Neural crest cell (in vitro differentiated cells): ENCODE data around the gene TIMM17A. TPM values are rescaled to one million over a fixed set of nuclear protein-coding genes. Genes with fewer than 3 reads are reported as not detected.
A peak's percentile ranks its signal among the peaks of the same experiment; 100 is the strongest.

Source experiments
- DNase-seq: peaks from one replicate; pipeline ENCODE4 v3.0.0; 2021; ENCODE audit warnings: low read depth, mixed read lengths, low spot score
- H3K27ac Mint-ChIP-seq: one replicate; pipeline ENCODE4 v1.8.0; 2021; ENCODE audit warnings: mild to moderate bottlenecking, mixed read lengths; ENCODE audit not compliant: unreplicated experiment
- H3K27me3 Mint-ChIP-seq: 2 replicates; pipeline ENCODE4 v1.8.0; 2021; ENCODE audit warnings: low read depth, mild to moderate bottlenecking, mixed read lengths
- H3K36me3 Mint-ChIP-seq: 2 replicates; pipeline ENCODE4 v1.8.0; 2021; ENCODE audit warnings: low read depth, mild to moderate bottlenecking, mixed read lengths
- H3K4me1 Mint-ChIP-seq: 2 replicates; pipeline ENCODE4 v1.8.0; 2021; ENCODE audit warnings: mixed read lengths
- H3K4me3 Mint-ChIP-seq: one replicate; pipeline ENCODE4 v1.8.0; 2021; ENCODE audit warnings: mild to moderate bottlenecking, mixed read lengths
- H3K9me3 Mint-ChIP-seq: 2 replicates; pipeline ENCODE4 v1.8.0; 2021; ENCODE audit warnings: mixed read lengths
- CTCF ChIP-seq: fragments of 200-600 bp; sonication (generic); conservative IDR thresholded peaks from 2 replicates; pipeline ENCODE4 v1.5.0; 2021; ENCODE audit warnings: antibody characterized with exemption, mild to moderate bottlenecking
- total RNA-seq: library from RNA; stranded (reverse); gene quantifications from 2 replicates; pipeline ENCODE4 v1.2.1, GENCODE V29; 2021

TIMM17A gene
- total RNA-seq, 1 donor from 2014 or later, result 59.6 TPM

- Mint-ChIP-seq H3K4me1 (peaks cover 32% of the 10 kb centered on the region), H3K27ac (no peak overlapping the region), H3K27me3 (peaks cover 42% of the 10 kb centered on the region), H3K36me3 (no peaks in the 10 kb centered on the region), H3K4me3 (peak overlapping the region; percentile 84), H3K9me3 (no peaks in the 10 kb centered on the region)
- no peak for DNase-seq
- no peak for TF ChIP-seq CTCF
Measured at GRCh38 chr1:201945863-201946223, 9.5 kb upstream of the TIMM17A start.

GRCh38 chr1:201946224-201946908 is 8.9 kb upstream of the TIMM17A start, which contains the start of gene LMOD1:
LMOD1 (minus strand) TSS chr1:201946548; CDS start chr1:201946340, 208 bp downstream.
- TF ChIP-seq CTCF, result no peak
- Mint-ChIP-seq H3K4me3 (peak within 1 kb of the TSS; percentile 84), H3K36me3 (no peaks in the 10 kb centered on the region), H3K27ac (no peak within 1 kb of the TSS), H3K27me3 (peaks cover 42% of the 10 kb centered on the region), H3K4me1 (peaks cover 29% of the 10 kb centered on the region), H3K9me3 (no peaks in the 10 kb centered on the region)
- DNase-seq, result peak; percentile 67

- H3K9me3 Mint-ChIP-seq, result no peaks in the 10 kb centered on the region
- no peak for DNase-seq
- H3K36me3 Mint-ChIP-seq, result no peaks in the 10 kb centered on the region
- H3K4me1 Mint-ChIP-seq, result peaks cover 20% of the 10 kb centered on the region
- TF ChIP-seq CTCF, result no peak
- no peak overlapping the region for H3K27ac Mint-ChIP-seq
- H3K4me3 Mint-ChIP-seq, result peak overlapping the region; percentile 84
- peaks cover 42% of the 10 kb centered on the region for H3K27me3 Mint-ChIP-seq
Measured at GRCh38 chr1:201947697-201948008, 7.7 kb upstream of the TIMM17A start.

- Mint-ChIP-seq H3K9me3 (no peaks in the 10 kb centered on the region), H3K27me3 (peaks cover 39% of the 10 kb centered on the region), H3K27ac (no peak overlapping the region), H3K4me3 (no peak overlapping the region), H3K36me3 (no peaks in the 10 kb centered on the region), H3K4me1 (peaks cover 20% of the 10 kb centered on the region)
- TF ChIP-seq CTCF, result no peak
- DNase-seq, result no peak
Measured at GRCh38 chr1:201949491-201949890, 5.8 kb upstream of the TIMM17A start.

GRCh38 chr1:201954263-201955008 is 867 bp upstream of the TIMM17A start:
- Mint-ChIP-seq H3K4me3 (peak overlapping the region; percentile 100), H3K4me1 (peaks cover 20% of the 10 kb centered on the region), H3K36me3 (peaks cover 3% of the 10 kb centered on the region), H3K27ac (peak overlapping the region; percentile 99), H3K9me3 (no peaks in the 10 kb centered on the region), H3K27me3 (no peaks in the 10 kb centered on the region)
- TF ChIP-seq CTCF, result no peak
- no peak for DNase-seq
